IPS-18a (cell line): ENCODE data around the gene RNF103.
"Not testable (repeated sequence)": the region's sequence is repeated elsewhere in the genome, so short reads cannot be mapped to it uniquely, and the experiment has no call there.

Experiments
- H3K27ac ChIP-seq: one replicate; pipeline ENCODE4 v1.5.1; 2013; ENCODE audit warnings: low read length
- H3K27me3 ChIP-seq: one replicate; pipeline ENCODE4 v1.6.1; 2013; ENCODE audit warnings: mild to moderate bottlenecking, low read length; ENCODE audit not compliant: control insufficient read depth, insufficient read depth
- H3K36me3 ChIP-seq: one replicate; pipeline ENCODE4 v1.6.1; 2013; ENCODE audit warnings: low read depth, low read length; ENCODE audit not compliant: control insufficient read depth
- H3K4me1 ChIP-seq: one replicate; pipeline ENCODE4 v1.6.1; 2013; ENCODE audit warnings: low read depth, low read length; ENCODE audit not compliant: control insufficient read depth
- H3K4me3 ChIP-seq: one replicate; pipeline ENCODE4 v1.5.1; 2013; ENCODE audit warnings: low read length
- H3K9ac ChIP-seq: one replicate; pipeline ENCODE4 v1.6.1; 2013; ENCODE audit warnings: mild to moderate bottlenecking, low read length, moderate library complexity
- H3K9me3 ChIP-seq: one replicate; pipeline ENCODE4 v1.6.1; 2013; ENCODE audit warnings: low read depth, low read length; ENCODE audit not compliant: control insufficient read depth

RNF103 gene

DNA sequence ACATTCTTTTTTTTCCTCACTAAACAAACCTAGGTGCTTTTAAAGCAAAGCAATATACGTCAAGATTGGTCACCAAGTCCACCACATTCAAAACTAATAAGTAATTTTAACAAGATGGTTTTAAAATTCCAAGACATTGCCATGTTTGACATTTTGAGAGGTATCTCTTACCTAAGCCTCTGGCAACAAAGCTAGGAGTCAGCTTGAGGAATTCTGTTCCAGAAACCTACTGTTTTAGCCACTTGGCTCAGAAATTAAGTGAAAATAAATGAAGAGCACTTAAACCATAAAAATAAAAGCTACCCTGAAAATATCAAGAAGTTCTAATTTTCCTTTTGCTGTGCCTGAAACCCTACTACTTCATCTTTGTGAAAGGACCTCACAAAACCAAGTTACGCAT lies 30.4 kb downstream of the RNF103 start:
- no peak overlapping the region for H3K9ac ChIP-seq
- H3K27me3 ChIP-seq, result no peaks in the 10 kb centered on the region

GRCh38 chr2:86592547-86593230 lies 31.0 kb downstream of the RNF103 start:
- Histone ChIP-seq H3K27me3 (no peaks in the 10 kb centered on the region), H3K36me3 (no peaks in the 10 kb centered on the region), H3K27ac (no peak overlapping the region), H3K4me3 (no peak overlapping the region), H3K9me3 (no peaks in the 10 kb centered on the region), H3K9ac (no peak overlapping the region), H3K4me1 (no peaks in the 10 kb centered on the region)

More for the DNA sequence above, 30.4 kb downstream of the RNF103 start:
- Histone ChIP-seq H3K36me3 (no peaks in the 10 kb centered on the region), H3K4me3 (no peak overlapping the region), H3K4me1 (no peaks in the 10 kb centered on the region), H3K27ac (no peak overlapping the region), H3K9me3 (no peaks in the 10 kb centered on the region)

DNA sequence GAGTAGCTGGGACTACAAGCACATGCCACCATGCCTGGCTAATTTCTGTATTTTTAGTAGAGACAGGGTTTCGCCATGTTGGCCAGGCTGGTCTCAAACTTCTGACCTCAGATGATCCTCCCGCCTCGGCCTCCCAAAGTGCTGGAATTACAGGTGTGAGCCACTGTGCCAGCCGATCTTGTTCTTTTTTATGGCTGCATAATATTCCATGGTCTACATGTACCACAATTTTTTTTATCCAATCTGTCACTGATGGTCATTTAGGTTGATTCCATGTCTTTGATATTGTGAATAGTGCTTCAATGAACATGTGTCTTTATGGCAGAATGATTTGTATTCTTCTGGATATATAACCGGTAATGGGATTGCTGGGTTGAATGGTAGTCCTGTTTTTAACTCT lies 34.0 kb downstream of the RNF103 start:
- H3K4me3 ChIP-seq, H3K9ac ChIP-seq, H3K4me1 ChIP-seq, H3K27me3 ChIP-seq, H3K27ac ChIP-seq, H3K9me3 ChIP-seq, H3K36me3 ChIP-seq: not testable (repeated sequence)

- Histone ChIP-seq H3K4me3 (no peak overlapping the region), H3K9ac (no peak overlapping the region), H3K4me1 (no peaks in the 10 kb centered on the region), H3K27me3 (no peaks in the 10 kb centered on the region), H3K9me3 (no peaks in the 10 kb centered on the region), H3K36me3 (no peaks in the 10 kb centered on the region), H3K27ac (no peak overlapping the region)
These were observed 39.3 kb downstream of the RNF103 start for GRCh38 chr2:86584151-86584913.

- no peaks in the 10 kb centered on the region for H3K9me3 ChIP-seq
- H3K36me3 ChIP-seq, result no peaks in the 10 kb centered on the region
- H3K27me3 ChIP-seq, result no peaks in the 10 kb centered on the region
- no peak overlapping the region for H3K4me3 ChIP-seq
- no peak overlapping the region for H3K27ac ChIP-seq
- no peaks in the 10 kb centered on the region for H3K4me1 ChIP-seq
- H3K9ac ChIP-seq, result no peak overlapping the region
These were observed 43.1 kb downstream of the RNF103 start for GRCh38 chr2:86580560-86580959.

- Histone ChIP-seq H3K4me1 (no peaks in the 10 kb centered on the region), H3K27me3 (no peaks in the 10 kb centered on the region), H3K9me3 (no peaks in the 10 kb centered on the region), H3K27ac (no peak overlapping the region), H3K36me3 (no peaks in the 10 kb centered on the region), H3K4me3 (no peak overlapping the region), H3K9ac (no peak overlapping the region)
These were observed 45.7 kb downstream of the RNF103 start for GRCh38 chr2:86577817-86578456.

- no peak overlapping the region for H3K27ac ChIP-seq
- H3K36me3 ChIP-seq, result no peaks in the 10 kb centered on the region
- H3K4me3 ChIP-seq, result no peak overlapping the region
- no peak overlapping the region for H3K9ac ChIP-seq
- H3K27me3 ChIP-seq, result peaks cover 14% of the 10 kb centered on the region
- H3K9me3 ChIP-seq, result no peaks in the 10 kb centered on the region
- no peaks in the 10 kb centered on the region for H3K4me1 ChIP-seq
These were observed 53.6 kb downstream of the RNF103 start for GRCh38 chr2:86570059-86570458.

DNA sequence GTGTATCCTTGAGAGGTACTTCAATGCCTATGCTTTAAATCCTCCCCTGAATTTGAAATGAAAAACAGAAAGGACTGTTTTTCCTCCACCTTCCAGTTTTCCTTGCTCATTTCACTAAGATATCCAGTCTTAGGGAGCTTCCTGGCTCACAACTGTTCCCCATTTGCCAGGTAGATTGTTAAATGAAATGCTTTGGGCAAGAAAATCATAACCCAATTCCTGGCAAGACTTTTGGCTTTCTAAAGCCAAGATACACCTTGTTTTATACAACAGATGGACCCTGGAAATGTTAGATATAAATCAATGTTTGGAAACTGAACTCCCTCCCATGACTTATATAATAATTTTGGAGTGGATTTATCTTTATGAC lies 56.9 kb downstream of the RNF103 start:
- no peaks in the 10 kb centered on the region for H3K36me3 ChIP-seq
- no peak overlapping the region for H3K9ac ChIP-seq
- H3K4me1 ChIP-seq, result peaks cover 4% of the 10 kb centered on the region
- H3K27me3 ChIP-seq, result peaks cover 26% of the 10 kb centered on the region
- no peak overlapping the region for H3K27ac ChIP-seq
- no peaks in the 10 kb centered on the region for H3K9me3 ChIP-seq
- no peak overlapping the region for H3K4me3 ChIP-seq

DNA sequence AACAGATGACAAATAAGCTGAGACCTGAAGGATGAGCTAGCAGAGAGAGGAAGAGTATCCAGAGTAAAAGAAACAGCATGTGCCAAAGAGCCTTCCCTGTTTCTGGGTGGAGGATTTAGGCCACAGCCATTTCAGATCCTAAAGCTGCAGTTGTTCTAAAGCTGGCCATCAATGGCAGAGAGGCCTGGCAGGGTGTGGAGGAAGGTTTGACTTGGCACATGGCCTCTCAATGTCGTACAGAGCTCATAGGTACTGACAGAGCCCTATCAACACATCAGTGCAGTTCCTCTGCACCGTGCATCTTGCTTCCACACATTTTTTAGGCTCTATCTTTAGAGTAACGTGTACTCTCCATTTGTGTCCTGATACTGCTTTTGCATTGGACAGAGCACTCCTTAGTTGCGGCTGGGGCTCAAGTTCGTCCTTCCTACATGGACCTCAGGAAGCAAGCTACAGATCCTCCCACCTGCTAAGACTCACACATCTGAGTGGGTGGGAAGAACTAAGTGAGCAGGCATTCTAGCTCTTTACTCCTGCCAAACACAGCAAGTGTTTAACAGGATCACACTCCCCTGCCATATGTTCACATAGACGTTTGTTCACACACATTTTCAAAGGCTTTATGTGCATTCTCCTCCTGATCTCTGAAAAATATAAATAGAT lies 57.4 kb downstream of the RNF103 start:
- Histone ChIP-seq H3K9ac (no peak overlapping the region), H3K27me3 (peaks cover 26% of the 10 kb centered on the region), H3K36me3 (no peaks in the 10 kb centered on the region), H3K4me3 (no peak overlapping the region), H3K9me3 (no peaks in the 10 kb centered on the region), H3K27ac (no peak overlapping the region), H3K4me1 (peaks cover 4% of the 10 kb centered on the region)

- Histone ChIP-seq H3K27me3 (peaks cover 39% of the 10 kb centered on the region), H3K4me1 (peaks cover 4% of the 10 kb centered on the region), H3K4me3 (peak overlapping the region; percentile 92), H3K9ac (no peak overlapping the region), H3K27ac (no peak overlapping the region), H3K36me3 (no peaks in the 10 kb centered on the region), H3K9me3 (no peaks in the 10 kb centered on the region)
These were observed 60.0 kb downstream of the RNF103 start for GRCh38 chr2:86563650-86564061.

- H3K36me3 ChIP-seq, result no peaks in the 10 kb centered on the region
- H3K27me3 ChIP-seq, result peaks cover 45% of the 10 kb centered on the region
- peaks cover 4% of the 10 kb centered on the region for H3K4me1 ChIP-seq
- H3K9ac ChIP-seq, result peak within 1 kb of the TSS; percentile 89
- no peaks in the 10 kb centered on the region for H3K9me3 ChIP-seq
- H3K4me3 ChIP-seq, result peak within 1 kb of the TSS; percentile 92
- peak within 1 kb of the TSS; percentile 91 for H3K27ac ChIP-seq
These were observed 60.6 kb downstream of the RNF103 start, which contains the start of gene CHMP3 for GRCh38 chr2:86562922-86563649. Gene CHMP3 (minus strand): TSS chr2:86563443. CDS start chr2:86563348, 95 bp downstream.
